NCI-H774 (cell line): ENCODE data around the gene GIT2.
"Not testable (repeated sequence)": the region's sequence is repeated elsewhere in the genome, so short reads cannot be mapped to it uniquely, and the experiment has no call there.

Source experiments
- DNase-seq: peaks from one replicate; lab custom pipeline; 2025; lab: John Stamatoyannopoulos, UW

The GIT2 gene

DNA sequence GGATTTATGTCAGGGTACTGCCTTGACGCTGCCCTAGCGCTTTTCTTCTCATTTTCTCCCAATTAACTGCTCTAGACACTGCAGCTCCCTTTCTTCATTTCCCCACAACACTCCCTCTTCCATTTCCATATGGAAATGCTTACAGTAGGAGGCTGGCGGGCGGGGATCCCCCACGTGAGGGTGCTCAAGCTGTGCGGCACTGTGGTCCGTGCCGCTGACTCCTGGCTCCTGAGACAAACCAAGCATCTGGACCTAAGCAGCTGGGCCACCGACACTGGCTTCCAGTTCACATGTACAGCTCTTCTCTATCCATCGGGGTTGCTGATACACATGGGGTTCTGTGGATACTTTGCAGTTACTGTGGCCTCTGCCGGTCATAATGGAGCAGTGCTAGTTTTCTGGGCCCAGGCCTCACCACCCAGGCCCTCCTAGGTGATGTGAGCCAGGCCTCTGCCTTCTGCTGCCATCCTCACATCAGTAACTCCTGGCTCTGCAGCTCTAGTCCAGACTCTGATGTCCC, 75.8 kb downstream of the GIT2 start:
- DNase-seq: no peak

DNA sequence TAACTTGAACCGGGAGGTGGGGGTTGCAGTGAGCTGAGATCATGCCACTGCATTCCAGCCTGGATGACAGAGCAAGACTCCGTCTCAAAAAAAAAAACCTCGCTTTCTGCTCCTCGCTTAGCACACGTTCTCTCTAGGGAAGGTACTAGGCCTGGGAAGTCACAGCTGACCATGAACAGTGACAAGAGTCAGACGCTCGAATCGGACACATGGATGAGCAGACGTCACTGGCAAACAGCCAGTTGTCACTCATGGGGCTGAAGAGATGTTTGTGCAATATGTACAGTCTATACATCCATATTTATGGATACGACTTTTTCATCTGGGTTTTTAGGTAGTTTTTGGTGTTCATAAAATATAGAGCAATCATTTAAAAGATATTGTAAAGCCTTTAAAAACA, 76.7 kb downstream of the GIT2 start:
- no peak for DNase-seq

DNA sequence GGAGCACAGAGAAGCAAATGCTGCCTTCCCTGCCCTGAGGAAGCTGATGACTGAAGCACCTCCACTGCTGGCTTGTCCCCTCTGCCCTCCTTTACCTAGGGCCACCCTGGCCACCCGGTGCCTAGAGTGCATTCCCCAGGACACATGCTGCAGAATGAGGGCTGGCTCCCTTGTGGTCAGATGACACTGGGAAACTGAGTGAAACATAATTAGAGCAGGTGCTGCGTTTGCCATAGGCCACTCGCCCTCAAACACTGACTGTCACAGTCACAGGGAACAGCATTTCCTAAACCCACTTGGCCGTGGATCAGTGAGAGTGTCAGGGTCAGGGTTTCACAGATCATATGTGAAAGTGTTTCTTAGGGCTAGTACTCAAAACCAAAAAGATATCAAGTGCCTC, 80.1 kb downstream of the GIT2 start:
- no peak for DNase-seq

DNA sequence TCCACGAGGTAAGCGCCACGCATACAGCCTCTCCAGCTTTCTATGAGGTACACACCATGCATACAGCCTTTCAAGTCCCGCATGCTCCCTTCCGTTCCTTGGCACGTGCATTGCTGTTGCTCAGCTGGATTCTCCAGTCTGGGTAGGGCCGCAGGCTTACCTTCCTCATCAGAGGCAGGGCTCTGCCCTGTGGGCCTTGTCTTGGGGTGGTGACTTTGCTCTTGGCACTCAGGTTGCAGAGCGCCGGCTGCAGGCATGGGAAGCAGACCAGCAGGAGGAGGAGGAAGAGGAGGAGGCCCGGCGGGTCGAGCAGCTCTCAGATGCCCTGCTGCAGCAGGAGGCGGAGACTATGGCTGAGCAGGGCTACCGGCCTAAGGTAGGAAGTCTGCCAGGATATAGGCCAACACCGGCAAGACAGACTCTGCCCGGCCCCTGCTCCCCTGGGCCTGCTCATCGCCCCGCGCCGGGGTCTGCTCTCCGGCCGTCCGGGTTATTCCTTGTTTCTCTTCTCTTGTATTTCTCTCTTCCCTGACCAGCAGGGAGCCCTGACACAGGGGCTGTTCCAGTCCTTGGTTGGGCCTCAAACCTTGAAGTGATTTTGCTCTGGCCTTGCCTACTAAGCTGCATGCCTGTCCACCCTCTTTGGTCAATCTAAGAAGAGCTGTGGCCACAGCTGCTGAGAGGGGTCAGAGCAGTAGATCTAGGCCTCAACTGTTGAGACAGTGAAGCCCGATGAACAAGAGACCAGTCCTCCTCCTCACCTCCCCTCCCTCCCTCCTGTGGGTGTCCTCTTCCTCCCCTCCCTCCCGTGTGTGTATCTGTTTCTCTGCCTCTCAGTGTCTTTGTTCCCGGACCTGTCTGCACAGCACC, 80.8 kb downstream of the GIT2 start:
- no peak for DNase-seq

DNA sequence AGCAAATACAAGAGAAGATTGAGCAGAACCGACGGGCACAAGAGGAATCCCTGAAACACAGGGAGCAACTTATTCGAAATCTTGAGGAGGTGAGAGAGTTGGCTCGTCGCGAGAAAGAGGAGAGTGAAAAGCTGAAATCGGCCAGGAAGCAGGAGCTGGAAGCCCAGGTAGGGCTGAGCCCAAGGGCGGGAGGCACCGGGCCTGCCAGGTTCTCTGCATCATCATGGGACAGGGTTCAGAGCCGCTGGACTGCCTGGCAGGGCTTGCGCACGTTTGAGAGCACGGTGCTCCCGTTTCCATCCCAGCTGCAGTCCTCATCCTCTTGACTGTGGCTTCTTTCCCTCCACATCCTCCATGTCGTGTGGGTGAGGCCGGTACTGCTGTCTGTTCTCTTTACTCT, 81.7 kb downstream of the GIT2 start:
- DNase-seq: no peak

DNA sequence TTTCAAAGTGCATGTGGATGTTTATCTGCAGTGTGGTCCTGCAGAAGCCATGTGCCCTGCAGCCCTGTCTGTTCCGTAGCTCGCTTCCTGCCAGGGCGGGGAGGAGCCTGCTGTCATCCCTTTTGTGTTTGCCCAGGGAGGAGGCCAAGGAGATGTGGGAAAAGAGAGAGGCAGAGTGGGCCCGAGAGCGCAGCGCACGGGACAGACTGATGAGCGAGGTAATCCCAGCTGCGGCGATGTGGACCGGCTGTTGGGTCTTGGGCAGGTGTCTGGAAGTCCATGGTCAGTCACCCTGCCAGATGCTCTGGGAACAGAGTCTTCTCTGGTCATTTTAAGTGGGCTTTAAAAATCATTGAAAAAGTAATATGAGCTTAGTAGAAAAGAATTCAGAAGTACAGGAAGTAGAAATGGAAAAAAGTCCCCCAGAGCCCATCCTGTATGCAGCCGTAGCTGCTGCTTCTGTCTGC, 83.3 kb downstream of the GIT2 start:
- no peak for DNase-seq

DNA sequence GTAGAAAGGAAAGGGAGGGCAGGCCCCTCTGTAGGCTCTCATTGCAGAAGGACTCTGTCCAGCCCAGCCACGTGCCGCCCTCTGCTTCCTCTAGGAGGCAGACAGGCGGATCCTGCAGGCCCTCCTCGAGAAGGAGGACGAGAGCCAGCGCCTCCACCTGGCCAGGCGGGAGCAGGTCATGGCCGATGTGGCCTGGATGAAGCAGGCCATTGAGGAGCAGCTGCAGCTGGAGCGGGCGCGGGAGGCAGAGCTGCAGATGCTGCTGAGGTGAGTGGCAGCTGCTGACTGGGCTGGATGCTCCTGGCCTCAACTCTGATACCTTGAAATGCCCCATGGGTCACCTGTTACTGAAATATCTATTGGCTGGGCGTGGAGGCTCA, 85.2 kb downstream of the GIT2 start:
- no peak for DNase-seq

DNA sequence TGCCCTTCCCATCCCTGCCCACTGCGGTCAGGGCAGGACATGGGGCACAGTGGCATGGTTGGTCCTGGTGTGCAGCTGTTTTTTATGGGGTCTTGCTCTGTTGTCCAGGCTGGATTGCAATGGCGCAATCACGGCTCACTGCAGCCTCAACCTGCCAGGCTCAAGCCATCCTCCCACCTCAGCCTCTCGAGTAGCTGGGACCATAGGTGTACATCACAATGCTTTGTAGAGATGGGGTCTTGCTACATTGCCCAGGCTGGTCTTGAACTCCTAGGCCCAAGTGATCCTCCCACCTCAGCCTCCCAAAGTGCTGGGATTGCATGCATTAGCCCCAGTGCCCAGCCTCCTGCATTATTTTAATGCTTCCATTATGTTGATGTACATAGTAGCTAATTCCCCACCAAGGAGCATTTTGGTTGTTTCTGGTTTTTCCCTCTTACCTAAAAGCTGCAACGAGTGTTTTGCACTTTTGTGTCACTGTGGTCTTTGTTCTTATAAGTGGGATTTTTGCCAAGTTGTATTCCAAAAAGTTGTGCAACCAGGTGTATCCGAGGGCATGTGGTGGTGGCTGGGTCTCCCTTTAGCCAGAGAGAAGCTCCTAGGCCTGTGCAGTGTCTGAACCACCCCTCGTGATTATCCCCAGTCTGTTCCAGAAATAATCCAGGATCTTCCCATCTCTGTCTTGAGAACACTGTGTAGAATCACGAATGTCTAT, 85.8 kb downstream of the GIT2 start:
- DNase-seq: no peak

DNA sequence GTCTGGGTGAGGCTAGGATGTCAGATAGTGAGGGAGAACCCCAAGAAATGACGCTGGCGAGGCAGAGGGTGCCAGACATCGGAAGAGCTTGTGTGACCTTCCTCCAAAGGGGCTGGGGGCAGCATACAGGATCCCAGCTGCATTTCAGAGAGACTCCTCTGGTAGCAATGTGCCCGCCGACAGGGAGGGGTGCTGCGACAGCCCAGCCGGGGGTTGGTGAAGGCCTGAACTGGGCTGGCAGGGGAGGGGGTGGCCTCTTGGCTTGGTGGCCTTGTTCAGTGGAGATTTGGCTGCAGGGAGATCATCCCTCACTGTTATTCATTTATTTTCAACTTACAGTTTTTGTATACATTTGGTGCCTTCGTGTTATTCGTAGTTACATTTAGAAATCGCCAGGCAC, 90.9 kb downstream of the GIT2 start:
- no peak for DNase-seq

DNA sequence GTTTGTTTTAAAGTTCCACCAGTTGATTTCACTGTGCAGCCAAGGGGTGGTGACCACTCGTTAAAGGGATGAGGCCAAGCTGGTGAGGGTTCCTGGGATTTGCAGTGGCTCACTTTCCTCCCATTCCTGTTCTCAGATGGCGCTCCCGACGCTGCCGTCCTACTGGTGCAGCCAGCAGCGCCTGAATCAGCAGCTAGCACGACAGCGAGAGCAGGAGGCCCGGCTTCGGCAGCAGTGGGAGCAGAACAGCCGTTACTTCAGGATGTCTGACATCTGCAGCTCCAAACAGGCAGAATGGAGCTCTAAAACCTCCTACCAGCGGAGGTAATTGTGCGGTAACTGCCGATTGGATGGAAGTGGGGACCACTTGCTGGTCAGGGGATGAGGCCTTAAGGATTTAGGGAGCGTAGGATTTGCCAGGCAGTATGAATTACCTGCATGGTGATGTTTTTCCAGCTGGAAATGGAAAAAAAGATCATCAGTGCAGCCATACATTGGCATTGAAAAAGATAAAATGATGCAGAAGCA, 93.2 kb downstream of the GIT2 start:
- DNase-seq: no peak

DNA sequence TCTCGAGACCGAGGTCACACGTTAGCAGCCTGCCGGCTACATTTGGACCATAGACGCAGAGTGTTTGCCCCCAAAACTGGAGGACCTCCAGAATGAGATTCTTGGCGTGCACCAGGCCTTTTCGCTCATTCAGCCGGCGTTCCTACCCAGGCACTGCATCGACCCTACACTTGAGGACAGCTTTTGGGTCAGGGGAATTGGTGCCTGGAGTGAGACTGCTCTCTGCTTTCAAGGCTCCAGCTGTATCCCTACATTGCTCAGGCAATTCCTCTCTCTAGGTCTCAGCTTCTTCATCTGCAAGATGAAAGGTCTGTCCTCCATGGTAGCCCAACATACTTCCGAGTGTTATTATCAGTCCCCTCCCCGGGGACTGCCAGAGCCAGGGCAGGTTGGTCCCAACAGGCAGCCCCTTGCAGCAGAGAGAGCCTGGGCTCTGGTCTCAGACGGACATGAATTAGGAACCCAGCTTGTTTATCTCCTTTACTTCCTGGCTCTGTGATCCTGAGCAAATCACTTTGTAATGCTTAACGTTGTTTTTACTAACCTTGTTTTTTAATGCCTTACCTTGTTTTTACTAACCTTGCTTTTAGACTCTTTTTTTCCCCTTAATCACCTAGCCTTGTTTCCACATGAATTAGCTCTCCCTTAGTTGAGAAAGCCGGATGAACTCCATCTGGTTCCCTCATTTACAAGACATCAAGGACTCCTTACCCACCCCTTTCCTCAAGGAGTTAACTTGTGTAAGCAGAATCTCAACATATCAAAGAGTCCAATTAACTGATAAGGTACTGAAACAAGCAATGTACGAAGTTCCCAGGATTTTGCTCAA, 95.2 kb downstream of the GIT2 start:
- DNase-seq: no peak

DNA sequence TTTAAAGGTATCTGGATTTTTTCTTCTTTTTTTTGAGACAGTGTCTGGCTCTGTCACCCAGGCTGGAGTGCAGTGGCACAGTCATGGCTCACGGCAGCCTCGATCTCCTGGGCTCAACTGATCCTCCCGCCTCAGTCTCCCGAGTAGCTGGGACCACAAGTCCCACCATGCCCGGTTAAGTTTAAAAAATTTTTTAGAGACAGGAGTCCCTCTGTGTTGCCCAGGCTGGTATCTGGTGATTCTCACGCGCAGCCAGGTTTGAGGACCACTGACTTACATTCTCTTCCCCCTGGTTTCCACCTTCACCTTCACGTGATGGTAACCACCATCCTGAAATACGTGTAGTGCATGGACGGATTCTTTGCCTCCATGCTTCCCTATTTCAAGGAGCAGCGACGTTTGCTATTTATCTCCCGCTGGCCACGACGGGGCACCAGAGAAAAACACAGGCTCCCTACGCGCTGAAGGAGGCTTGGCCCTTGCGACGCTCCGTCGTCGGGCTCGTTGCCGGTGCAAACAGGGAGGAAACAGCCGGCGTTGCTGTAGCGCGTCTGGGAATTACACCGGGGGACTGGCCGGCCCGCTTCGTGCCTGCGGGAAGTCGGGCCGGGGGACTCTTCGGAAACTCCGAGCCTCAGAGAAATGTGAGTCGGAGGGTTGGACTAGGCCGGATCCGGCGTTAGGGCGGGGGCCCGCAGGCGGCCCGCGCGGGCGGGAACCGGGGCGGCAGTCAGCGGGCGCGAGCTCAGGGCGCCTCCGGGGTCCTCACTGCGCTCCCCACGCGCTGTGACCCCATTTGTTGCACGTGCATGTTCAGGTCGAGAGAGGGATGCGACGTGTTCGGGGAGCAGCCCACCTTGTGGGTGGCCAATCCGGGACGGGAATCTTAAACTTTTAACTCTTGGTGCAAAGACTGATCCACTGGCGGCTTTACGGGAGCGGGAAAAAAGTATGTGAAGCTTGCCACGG, 96.1 kb downstream of the GIT2 start, which contains the start of gene TCHP:
Gene TCHP (plus strand): TSS at position 492 of the 969 bp plus-strand sequence. CDS start 2,753 bp downstream, outside the sequence.
- peak; percentile 74 for DNase-seq

DNA sequence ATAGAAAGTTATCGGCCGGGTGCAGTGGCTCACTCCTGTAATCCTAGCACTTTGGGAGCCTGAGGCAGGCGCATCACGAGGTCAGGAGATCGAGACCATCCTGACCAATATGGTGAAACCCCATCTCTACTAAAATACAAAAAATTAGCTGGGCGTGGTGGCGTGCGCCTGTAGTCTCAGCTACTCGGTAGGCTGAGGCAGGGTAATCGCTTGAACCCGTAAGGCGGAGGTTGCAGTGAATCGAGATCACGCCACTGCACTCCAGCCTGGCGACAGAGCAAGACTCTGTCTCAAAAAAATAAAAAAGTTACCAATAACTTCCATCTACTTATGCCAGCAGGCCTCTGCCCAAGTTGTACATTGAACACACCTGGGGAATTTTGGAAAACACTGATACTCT, 96.8 kb downstream of the GIT2 start:
- not testable (repeated sequence) for DNase-seq

DNA sequence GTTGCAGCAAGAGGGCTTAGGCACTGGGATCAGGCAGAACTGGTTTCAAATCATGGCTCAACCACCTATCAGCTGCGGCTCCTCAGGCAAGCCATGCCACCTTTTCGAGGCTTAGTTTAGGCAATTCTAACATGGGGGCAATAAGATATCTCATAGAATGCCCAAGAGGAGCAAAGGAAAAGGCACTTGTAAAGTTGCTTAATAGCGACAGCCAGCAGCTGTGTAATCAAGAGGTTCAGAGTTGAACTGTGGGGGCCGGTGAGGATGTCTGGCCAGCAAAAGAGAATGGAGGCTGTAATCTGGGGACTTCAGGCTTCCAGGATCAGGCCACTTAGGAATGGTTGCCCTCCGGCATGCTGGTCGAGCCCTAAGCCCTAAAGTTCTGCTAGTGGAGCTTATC, 99.1 kb downstream of the GIT2 start:
- no peak for DNase-seq

DNA sequence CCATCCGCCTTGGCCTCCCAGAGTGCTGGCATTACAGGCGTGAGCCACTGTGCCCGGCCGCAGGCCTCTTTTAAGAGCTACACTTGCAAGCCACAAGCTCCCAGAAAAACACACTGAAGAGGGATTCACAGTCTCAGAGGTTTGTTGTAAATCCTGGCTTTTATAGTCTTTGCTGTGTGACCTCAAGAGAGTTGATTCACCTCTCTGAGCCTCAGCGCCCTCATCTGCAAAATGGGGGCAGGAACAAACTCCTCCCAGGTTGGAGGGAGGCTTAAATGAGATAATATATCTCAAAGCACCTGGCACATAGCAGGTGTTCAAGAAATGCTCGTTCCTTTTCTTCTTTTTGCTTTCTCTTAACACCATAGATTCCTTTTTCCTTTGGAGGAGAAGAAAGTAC, 100.0 kb downstream of the GIT2 start:
- no peak for DNase-seq

DNA sequence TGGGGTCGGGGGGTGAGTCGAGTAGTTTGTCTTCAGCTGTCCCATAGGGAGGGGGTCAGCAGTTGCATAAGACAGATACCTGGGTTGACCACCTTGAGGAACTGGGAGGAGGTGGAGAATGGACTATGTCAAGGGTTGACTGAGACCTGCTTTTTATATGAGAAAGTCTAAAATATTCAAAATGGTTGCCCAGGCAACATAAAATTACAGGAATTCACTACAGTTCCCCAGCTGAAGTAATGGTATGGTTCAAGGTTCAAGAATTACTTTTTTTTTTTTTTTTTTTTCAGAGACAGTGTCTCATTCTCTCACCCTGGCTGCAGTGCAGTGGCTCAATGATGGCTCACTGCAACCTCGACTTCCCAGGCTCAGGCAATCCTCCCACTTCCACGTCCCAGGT, 101.2 kb downstream of the GIT2 start:
- no peak for DNase-seq

DNA sequence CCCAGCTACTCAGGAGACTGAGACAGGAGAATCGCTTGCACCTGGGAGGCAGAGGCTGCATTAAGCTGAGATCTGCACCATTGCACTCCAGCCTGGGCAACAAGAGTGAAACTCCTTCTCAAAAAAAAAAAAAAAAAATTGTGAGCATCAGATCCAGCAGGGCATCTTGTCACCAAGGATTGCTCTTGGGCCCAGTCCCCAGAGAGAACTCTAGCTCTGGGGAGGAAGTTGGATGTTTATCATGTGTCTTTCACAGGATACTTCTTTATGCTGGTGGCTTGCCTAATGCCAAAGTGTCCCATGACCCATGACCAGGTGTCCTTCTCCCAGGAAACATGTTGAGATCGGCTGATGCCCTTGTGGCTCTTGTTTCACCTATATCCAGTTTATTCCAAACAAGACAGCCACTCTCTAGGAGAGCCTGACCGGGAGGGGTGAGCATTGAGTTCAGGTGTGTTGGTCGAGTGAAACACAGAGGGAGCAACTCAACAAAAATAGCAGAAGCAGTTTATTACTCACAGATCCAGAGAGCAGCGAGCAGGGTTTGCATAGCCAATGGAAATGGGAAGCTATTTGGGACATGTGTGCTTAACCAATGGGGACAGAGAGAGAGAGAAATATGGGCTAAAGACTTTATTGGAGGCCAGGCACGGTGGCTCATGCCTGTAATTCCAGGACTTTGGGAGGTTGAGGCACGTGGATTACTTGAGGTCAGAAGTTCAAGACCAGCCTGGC, 102.7 kb downstream of the GIT2 start:
- no peak for DNase-seq

DNA sequence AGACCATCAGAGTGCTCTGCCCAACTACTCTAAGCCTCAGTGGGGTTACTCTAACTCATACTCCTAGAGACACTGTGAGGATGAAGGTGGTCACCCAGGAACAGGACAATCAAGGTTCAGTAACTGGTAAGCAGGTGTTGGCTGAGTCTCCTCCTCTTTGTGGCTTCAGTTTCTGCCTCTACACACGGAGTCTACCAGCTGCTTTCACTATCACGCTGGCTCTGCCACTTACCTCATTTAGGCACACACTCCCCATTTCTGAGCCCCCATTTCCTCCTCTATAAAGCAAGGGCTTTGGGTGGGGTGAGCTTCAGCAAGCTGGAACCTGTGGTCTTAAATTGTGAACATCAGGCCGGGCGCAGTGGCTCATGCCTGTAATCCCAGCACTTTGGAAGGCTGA, 103.4 kb downstream of the GIT2 start:
- DNase-seq: no peak

DNA sequence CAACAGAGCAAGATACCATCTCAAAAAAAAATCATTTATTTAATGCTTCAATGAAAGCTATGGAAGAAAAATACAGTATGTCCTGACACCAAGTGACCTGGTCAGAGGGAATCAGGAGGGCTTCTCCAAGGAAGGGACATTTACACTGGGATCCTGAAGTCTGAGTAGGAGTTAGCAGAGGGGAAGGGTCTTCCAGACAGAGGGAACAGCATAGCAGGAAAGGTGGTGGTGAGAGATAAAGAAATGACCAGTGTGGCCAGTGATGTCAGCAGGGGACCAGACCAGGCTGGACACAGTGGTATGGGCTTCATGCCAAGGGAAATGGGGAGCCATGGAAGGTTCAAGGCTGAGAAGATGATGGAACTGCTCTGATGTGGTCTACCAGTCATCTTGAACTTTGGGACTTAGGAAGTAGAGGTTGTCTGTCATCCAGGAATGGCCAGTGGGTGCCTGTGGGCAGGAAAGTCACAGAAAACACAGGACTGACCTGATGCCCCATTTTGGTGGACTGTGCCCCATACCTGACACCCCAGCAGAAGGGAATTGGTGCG, 103.9 kb downstream of the GIT2 start:
- no peak for DNase-seq

DNA sequence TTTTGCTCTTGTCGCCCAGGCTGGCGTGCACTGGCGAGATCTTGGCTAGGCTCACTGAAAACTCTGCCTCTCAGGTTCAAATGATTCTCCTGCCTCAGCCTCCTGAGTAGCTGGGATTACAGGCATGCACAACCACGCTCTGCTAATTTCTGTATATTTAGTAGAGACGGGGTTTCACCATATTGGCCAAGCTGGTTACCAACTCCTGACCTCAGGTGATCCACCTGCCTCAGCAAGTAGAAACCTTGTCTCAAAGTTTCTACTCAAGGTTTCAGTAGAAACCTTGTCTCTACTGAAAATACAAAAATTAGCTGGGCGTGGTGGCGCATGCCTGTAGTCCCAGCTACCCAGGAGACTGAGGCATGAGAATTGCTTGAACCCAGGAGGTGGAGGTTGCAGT, 104.4 kb downstream of the GIT2 start:
- not testable (repeated sequence) for DNase-seq
